SIG-M5 (cell line): ENCODE data around the gene KCTD19.

Experiments used
- DNase-seq: peaks from one replicate; lab custom pipeline; 2025; lab: John Stamatoyannopoulos, UW

KCTD19 gene

DNA sequence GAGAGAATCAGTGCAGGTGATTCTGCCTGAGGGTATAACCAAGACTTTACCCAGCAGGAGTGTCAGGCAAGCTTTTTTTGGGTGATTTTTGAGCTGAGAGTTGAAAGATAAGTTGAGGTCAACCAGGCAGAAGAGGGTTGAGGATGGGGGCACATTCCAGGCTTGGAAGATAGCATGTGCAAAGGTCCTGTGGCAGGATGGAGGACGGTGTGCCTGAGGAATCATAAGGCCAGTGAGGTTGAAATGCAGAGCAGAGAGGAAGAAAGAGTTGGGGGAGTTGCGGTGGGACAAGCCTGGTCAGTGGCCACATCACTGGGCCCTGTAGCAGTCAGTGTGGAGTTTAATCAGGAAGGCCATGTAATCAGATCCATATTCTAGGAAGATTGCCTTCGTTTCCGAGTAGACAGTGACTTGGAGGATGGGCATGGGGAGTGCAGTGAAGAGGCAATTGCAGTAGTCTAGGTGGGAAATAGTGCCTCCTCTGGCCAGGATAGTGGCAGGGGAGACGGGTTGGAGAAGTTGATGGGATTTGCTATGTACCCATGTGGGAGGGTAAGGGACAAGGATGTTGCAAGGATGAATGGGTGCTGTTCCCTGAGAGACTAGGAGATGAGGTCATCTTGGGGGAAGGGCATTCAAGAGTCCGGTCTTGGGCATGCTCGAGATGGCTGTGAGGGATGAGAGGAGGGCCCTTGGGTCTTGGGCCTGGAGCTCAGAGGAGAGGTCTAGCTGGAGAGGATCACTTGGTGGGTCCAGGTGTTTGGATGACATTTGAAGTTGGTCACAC, 43.3 kb downstream of the KCTD19 start:
- no peak for DNase-seq

GRCh38 chr16:67282447-67282805, 44.1 kb downstream of the KCTD19 start:
- DNase-seq, result no peak

GRCh38 chr16:67281536-67282446, 44.8 kb downstream of the KCTD19 start:
- DNase-seq, result no peak

GRCh38 chr16:67280090-67281015, 46.2 kb downstream of the KCTD19 start:
- no peak for DNase-seq

- no peak for DNase-seq
Observed at GRCh38 chr16:67279296-67280089, 47.0 kb downstream of the KCTD19 start, which contains the start of gene PLEKHG4. Gene PLEKHG4 (plus strand): TSS chr16:67279532. CDS start chr16:67280045, 513 bp downstream.

GRCh38 chr16:67278773-67279295, 47.7 kb downstream of the KCTD19 start:
- no peak for DNase-seq

DNA sequence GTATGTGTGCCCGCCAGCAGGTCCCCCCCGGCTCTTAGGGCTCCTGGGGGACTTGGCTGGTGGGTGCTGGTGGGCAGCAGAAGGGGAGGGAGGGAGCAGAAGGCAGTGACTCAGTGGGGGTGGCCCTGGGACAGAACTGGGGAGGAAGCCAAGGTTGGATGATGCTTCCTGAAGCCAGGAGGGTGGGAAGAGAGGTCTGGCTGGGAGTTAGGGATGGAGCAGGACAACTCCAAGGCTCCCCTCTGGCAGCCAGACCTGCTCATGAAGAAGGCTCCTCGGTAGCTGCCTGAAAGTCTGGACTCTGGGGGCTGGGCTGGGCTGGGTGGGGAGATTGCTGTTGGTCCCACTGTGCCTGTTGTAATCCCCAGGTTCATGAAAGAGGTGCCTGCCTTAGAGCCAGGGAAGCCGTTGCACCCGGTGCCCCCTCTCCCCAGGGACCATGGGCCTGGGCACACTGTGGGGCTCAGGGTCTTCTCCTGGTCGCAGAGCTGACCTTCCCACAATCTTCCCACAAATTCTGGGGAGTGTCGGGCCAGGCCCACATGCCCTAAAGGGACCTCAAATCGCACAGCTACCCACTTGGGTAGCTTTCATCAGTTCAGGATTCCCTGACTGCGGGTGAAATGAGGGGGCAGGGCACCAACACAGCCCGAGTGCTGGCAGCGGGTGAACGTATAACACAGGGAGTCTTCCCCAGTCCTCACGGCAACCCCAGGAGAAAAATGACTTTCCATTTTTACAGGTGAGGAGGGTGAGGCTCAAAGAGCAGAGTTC, 48.4 kb downstream of the KCTD19 start:
- no peak for DNase-seq

DNA sequence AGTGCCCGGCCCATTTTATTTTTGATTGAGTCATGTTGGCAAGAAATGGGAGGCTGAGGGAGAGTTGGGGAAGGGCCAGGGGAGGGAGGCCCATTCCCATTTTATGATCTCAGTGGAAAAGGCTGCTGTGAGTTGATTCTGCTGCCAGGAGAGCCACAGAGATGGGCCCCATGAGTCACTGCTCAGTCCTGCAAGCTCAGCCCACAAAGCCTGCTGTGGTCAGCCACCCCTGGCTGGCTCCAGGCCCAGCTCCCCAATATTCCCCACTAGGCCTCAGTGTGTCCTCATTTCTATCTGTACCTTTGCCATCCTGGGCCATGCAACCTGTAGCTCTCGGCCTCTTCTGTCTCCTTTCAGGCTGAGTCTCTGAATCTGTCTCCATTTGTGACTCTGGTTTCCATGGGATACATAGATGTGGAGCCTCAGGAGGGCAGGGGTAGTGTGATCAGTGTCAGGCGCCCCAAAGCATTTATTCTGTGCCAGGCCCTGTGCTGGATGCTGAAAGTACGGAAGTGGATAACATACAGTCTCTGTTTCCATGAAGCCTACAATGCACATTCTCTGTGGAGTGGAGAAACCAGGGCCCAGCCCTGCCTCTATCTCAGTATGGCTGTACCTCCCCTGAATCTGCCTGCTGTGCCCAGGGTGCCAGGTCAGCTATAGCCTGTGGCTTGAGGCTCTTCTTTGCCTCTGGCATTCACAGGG, 49.1 kb downstream of the KCTD19 start:
- no peak for DNase-seq

DNA sequence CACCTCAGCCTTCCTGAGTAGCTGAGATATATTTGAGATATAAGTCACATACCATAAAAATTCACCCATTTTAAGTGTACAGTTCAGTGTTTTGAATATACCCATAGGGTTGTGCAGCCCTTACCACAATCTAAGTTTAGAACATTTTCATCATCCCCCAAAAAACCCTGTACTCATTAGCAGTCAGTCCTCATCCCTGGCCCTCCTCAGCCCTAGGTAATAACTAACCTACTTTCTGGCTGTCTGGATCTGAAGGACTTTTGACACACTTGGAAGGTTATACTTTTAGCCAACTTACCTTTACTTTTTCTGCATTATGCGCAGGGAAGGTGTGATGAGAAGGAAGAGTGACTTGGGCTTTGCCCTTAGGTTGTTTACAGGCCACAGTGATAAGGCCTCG, 51.2 kb downstream of the KCTD19 start:
- no peak for DNase-seq

- no peak for DNase-seq
Observed at GRCh38 chr16:67271446-67271845, 55.1 kb downstream of the KCTD19 start.

DNA sequence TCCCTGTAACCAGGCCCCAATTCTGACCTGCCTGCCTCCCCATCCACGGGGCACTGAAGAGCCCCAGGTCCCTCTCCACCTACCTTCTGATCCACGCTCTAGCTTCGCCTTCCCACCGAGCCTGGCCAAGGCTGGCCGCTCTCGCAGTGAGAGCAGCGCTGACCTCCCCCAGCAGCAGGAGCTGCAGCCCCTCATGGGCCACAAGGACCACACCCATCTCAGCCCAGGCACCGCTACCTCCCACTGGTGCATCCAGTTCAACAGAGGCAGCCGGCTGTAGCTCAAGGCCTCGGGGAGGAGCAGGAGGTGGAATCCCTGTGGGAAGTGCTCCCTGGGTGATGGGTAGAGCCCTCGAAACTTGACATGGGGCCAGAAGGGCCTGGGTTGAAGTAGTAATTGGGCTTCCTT, 55.6 kb downstream of the KCTD19 start:
- no peak for DNase-seq

GRCh38 chr16:67269766-67270165, 56.8 kb downstream of the KCTD19 start:
- DNase-seq, result no peak

DNA sequence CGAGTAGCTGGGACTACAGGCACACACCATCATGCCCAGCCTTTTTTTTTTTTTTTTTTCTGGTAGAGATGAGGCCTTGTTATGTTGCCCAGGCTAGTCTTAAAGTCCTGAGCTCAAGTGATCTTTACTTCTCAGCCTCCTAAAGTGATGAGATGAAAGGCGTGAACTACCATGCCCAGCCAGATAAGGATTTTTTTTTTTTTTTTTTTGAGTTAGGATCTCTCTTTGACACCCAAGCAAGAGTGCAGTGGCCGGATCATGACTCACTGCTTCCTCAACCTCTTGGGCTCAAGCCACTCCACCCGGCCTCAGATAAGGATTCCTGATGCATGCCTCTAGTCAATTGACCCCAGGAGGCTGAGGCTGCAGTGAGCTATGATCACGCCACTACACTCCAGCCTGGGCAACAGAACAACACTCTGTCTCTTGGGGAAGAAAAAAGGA, 58.4 kb downstream of the KCTD19 start:
- DNase-seq, result no peak

- DNase-seq, result no peak
Observed at GRCh38 chr16:67265834-67266233, 60.7 kb downstream of the KCTD19 start.

- DNase-seq, result no peak
Observed at GRCh38 chr16:67264866-67265265, 61.7 kb downstream of the KCTD19 start.

DNA sequence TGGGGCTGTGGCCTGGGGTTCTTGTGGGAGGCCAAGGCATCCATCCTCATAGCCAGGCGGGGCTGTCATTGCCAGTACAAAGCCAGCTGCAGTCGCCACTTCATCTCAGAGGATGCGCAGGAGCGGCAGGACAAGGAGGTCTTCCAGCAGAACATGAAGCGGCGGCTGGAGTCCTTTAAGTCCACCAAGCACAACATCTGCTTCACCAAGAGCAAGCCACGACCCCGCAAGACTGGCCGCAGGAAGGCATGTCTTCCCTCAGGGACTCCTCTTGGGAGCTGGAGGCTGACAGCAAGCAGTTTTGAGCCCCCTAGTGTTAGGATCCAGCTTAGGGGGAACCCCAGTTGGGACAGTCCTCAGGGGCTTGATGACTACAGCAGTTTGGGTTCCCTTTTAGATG, 62.3 kb downstream of the KCTD19 start:
- no peak for DNase-seq

DNA sequence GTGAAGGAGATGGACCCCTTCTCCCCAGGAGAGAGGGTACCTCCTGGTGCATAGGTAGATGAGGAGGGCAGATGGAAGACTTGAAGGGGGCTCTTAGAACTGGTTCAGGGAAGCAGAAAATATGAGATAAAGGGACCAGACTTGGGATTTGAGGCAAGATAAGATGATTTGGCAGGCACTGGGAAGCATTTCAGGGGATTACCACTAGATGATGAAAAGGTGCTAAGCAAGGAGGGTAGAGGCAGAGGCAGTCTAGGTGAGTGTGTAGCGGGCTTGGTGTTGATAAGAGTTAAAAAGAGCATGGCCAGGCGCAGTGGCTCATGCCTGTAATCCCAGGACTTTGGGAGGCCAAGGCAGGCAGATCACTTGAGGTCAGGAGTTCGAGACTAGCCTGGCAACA, 63.3 kb downstream of the KCTD19 start:
- no peak for DNase-seq

DNA sequence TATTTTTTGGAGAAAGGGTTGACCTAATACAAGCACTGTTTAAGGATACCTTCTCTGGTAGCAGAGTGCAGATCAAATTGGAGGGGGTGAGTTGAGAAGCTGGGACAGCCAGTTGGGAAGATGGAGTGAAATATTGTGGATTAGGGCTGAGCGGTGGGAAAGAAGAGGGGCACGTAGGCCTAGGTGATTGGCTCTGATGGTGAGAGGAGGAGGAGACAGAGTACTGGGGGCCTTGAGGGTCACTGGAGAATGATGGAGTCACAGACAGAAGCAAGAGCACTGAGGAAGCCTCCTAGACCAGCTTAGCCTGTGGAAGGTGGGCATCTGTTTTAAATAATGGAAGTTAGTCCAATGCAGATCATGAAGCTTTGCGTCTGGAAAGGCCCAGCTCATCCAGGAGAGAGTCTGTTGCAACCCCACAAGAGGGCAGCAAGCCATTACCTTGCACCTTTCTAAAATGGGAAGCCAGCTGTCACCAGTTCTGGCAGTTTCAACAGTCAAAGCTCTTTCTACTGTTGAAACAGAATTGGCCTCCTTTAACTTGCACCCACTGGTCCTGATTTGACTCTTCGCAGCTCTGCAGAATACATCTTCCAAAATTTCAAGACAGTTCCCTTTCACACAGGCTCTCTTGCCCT, 66.0 kb downstream of the KCTD19 start:
- no peak for DNase-seq

GRCh38 chr16:67259705-67260104, 66.8 kb downstream of the KCTD19 start:
- no peak for DNase-seq
